Superior temporal gyrus (tissue), 1 donor: ENCODE results near the gene IGHMBP2.

Source experiments
- DNase-seq: peaks from one replicate; pipeline ENCODE4 v3.0.0-alpha.2; 2016; ENCODE audit errors: extremely low spot score

IGHMBP2 gene

DNA sequence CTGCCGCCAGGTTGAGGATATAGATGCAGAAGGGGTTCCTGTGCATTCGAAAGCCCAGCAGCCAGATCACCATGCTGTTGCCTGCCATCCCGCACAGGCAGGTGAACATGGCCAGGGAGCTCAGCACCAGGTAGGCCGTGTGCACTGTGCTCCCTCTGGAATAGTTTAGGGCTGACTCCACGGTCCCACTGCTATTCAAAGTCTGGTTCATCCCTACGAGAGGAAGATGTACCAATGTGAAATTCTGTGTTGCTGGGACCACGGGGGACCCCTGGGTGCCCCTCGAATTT lies 77.0 kb downstream of the IGHMBP2 start, which contains the start of gene MRGPRD:
MRGPRD (minus strand) TSS at position 211 of the 290 bp plus-strand sequence; CDS start at position 211, 0 bp downstream.
- no peak for DNase-seq

DNA sequence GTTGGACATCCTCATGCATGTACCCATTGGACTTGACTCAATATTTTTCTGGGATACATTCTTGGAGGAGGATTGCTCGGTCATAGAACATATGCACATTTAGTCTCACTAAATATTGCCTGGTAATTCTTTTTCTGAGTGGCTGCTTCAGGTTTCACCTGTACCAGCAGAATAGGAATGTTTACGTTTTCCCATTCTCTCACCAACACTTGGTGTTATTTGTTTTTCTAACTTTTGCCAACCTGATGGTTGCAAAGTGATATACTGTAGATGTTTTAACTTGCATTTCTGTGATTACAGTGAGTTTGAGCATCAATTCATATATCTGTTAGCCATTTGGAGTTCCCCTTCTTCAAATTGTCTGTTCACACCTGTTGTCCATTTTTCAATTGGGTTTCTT lies 78.4 kb downstream of the IGHMBP2 start:
- no peak for DNase-seq

DNA sequence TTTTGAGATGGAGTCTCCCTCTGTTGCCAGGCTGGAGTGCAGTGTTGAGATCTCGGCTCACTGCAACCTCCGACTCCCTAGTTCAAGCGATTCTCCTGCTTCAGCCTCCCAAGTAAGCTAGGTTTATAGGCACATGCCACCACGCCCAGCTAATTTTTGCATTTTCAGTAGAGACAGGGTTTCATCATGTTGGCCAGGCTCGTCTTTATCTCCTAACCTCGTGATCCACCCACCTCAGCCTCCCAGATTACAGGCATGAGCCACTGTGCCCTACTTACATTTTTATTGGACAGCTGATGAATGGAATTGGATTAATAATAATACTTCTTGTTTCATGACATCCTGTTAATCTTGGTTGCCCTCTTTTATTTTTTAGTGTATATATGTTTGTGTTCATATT lies 80.1 kb downstream of the IGHMBP2 start:
- no peak for DNase-seq

DNA sequence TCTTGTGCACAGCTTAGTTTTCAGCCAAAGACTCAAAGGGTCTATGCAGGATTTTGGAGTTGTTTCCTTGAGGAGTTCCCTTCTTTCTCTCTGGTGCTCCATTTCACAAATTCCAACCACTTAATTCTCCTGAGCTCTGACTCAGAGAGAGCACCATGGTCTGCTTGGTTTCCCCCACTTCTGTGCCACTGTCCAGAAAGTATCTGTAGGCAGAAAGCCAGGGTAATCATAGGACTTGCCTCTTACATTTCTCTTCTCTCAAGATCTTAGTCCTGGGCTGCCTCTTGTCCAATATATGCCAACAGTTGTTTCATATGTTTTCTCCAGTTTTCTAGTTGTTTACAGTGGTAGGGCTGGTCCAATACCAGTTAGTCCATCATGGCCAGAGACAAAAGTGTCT lies 83.5 kb downstream of the IGHMBP2 start:
- DNase-seq, result no peak

DNA sequence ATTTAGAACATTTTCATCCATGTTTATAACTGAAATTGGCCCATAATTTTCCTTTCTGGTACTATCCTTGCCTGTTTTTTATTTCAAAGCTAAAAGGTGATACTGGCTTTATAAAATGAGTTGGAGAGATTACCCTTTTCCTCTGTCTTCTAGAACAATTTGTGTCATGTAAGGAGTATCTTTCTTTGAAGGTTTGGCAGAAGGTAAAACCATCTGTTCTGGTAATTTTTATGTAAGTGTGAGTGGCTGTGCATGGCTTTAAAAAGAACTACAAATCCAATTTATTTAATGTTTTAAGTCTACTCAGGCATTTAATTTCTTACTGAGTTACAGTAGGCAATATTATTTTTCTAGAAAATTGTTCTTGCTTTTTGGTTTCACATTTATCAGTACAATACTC lies 84.8 kb downstream of the IGHMBP2 start:
- peak; percentile 64 for DNase-seq
